CD4-positive, alpha-beta T cell (primary cell): ENCODE measurements around the gene SPAG9. TPM values are rescaled to one million over a fixed set of nuclear protein-coding genes. Genes with fewer than 3 reads are reported as not detected.
A peak's percentile ranks its signal among the peaks of the same experiment; 100 is the strongest.

Source experiments
- ATAC-seq: fragments of 200-7000 bp; cut with Tn5 transposase; one replicate; pipeline ENCODE4 v1.10.0; 2022; ENCODE audit warnings: mild to moderate bottlenecking; ENCODE audit not compliant: poor library complexity
- CTCF ChIA-PET: fragments of 350-600 bp; sonication (Branson Sonifier 250); formaldehyde crosslinking; loops from one replicate; lab custom pipeline; 2021; ENCODE audit warnings: antibody characterized with exemption, inconsistent platforms; lab: Charles Lee
- POLR2A ChIA-PET: fragments of 350-600 bp; sonication (Branson Sonifier 250); formaldehyde crosslinking; loops from one replicate; lab custom pipeline; 2021; ENCODE audit warnings: antibody characterized with exemption, inconsistent platforms; lab: Charles Lee
- DNase-seq, 14 experiments: peaks; one replicate each; pipeline ENCODE4 v3.0.0-alpha.2; 2013 to 2020; ENCODE audit warnings: mixed read lengths in 2 of 14
- H3K27ac ChIP-seq, 2 donors: one replicate each; pipeline versions ENCODE4 v1.5.1 to v1.7.0; 2013; ENCODE audit warnings: low read length in 2 of 2, low read depth in 1 of 2, mild to moderate bottlenecking in 1 of 2
- H3K27me3 ChIP-seq, 2 experiments: 1 replicate in 1 of 2; 2 replicates in 1 of 2; pipeline versions ENCODE4 v1.6.1 to v1.7.0; 2013; ENCODE audit warnings: low read length in 2 of 2, control low read depth in 1 of 2, mild to moderate bottlenecking in 1 of 2, moderate library complexity in 1 of 2; ENCODE audit not compliant: insufficient read depth in 2 of 2, control insufficient read depth in 1 of 2
- H3K36me3 ChIP-seq: one replicate; pipeline ENCODE4 v1.6.1; 2013; ENCODE audit warnings: low read length, control low read depth; ENCODE audit not compliant: insufficient read depth
- H3K4me1 ChIP-seq: one replicate; pipeline ENCODE4 v1.6.1; 2013; ENCODE audit warnings: low read length, control low read depth; ENCODE audit not compliant: insufficient read depth
- H3K4me3 ChIP-seq: one replicate; pipeline ENCODE4 v1.5.1; 2013; ENCODE audit warnings: mild to moderate bottlenecking, low read length, moderate library complexity
- H3K9me3 ChIP-seq, 2 experiments: 1 replicate in 1 of 2; 2 replicates in 1 of 2; pipeline versions ENCODE4 v1.6.1 to v1.7.0; 2013; ENCODE audit warnings: low read length in 2 of 2, mild to moderate bottlenecking in 2 of 2, control low read depth in 1 of 2, moderate library complexity in 1 of 2; ENCODE audit not compliant: control insufficient read depth in 1 of 2, insufficient read depth in 1 of 2
- H3K27ac Mint-ChIP-seq: one replicate; pipeline ENCODE4 v1.8.0; 2020; ENCODE audit warnings: mixed read lengths
- H3K27me3 Mint-ChIP-seq: one replicate; pipeline ENCODE4 v1.8.0; 2021; ENCODE audit warnings: mixed read lengths
- H3K36me3 Mint-ChIP-seq: one replicate; pipeline ENCODE4 v1.8.0; 2021; ENCODE audit warnings: low read depth, mixed read lengths
- H3K4me1 Mint-ChIP-seq: one replicate; pipeline ENCODE4 v1.8.0; 2021; ENCODE audit warnings: low read depth, mixed read lengths
- H3K4me3 Mint-ChIP-seq: one replicate; pipeline ENCODE4 v1.8.0; 2020; ENCODE audit warnings: mild to moderate bottlenecking, mixed read lengths
- H3K9me3 Mint-ChIP-seq: one replicate; pipeline ENCODE4 v1.8.0; 2020; ENCODE audit warnings: mixed read lengths
- CTCF ChIP-seq: fragments of 200-600 bp; IDR thresholded peaks from one replicate; pipeline ENCODE4 v1.8.0; 2022; ENCODE audit warnings: antibody characterized with exemption, mild to moderate bottlenecking
- intact Hi-C, 2 experiments: fragments of 100-400 bp; cut with DNase I in 1 of 2; cut with micrococcal nuclease in 1 of 2; formaldehyde crosslinking; loops; one replicate each; pipeline versions ENCODE4 v1.15.1 to v1.9.0; 2023 to 2025; cut with DNase I, micrococcal nuclease
- total RNA-seq, 174 experiments: library from RNA in 2 of 174; stranded (reverse) in 2 of 174; gene quantifications; one replicate each; pipeline ENCODE4 v1.2.3 and lab custom pipeline; 2021 to 2026

The SPAG9 gene
- total RNA-seq, 2 experiments from 2014 or later = 60.2 to 64.6 TPM

GRCh38 chr17:50947782-50948543 is 172.7 kb downstream of the SPAG9 start:
- Histone ChIP-seq H3K27ac (no peak overlapping the region), H3K4me1 (peaks cover 54% of the 10 kb centered on the region), H3K36me3 (no peaks in the 10 kb centered on the region), H3K9me3 (no peaks in the 10 kb centered on the region), H3K4me3 (no peak overlapping the region), H3K27me3 (no peaks in the 10 kb centered on the region)
- CTCF ChIA-PET = interaction anchor here (1.4 to 2.4 kb wide), 2 partner anchors 95 to 165 kb away, joined by 4 to 22 read pairs; no protein-coding TSS in a partner anchor
- TF ChIP-seq CTCF = no peak
- peaks cover 51% of the 10 kb centered on the region for H3K4me1 Mint-ChIP-seq
- H3K36me3 Mint-ChIP-seq = no peaks in the 10 kb centered on the region
- DNase-seq (peak in 1 of 14 experiments; percentile 32), ATAC-seq (no peak)
- peak overlapping the region; percentile 66 for H3K27ac Mint-ChIP-seq
- H3K9me3 Mint-ChIP-seq = no peaks in the 10 kb centered on the region
- H3K27me3 Mint-ChIP-seq = no peaks in the 10 kb centered on the region
- POLR2A ChIA-PET = interaction anchor here (2.5 to 12.2 kb wide), 3 partner anchors 75 to 96 kb away, joined by 14 to 207 read pairs (median 15); partner anchors contain the start of gene TOB1
- intact Hi-C loops = loop anchor here (5.0 kb wide), 1 partner anchor 36 kb away; no protein-coding TSS in a partner anchor
- peak overlapping the region; percentile 34 for H3K4me3 Mint-ChIP-seq

- H3K4me3 Mint-ChIP-seq = peak overlapping the region; percentile 11
- H3K27ac Mint-ChIP-seq = peak overlapping the region; percentile 66
- H3K36me3 Mint-ChIP-seq = no peaks in the 10 kb centered on the region
- ChIA-PET CTCF (interaction anchor here (1.4 kb wide), 1 partner anchor 164 kb away, joined by 4 read pairs; no protein-coding TSS in a partner anchor), POLR2A (interaction anchor here (3.8 to 12.2 kb wide), 3 partner anchors 75 to 83 kb away, joined by 15 to 211 read pairs (median 207); partner anchors contain the start of gene TOB1)
- no peak for TF ChIP-seq CTCF
- intact Hi-C loops = loop anchor here (5.0 kb wide), 1 partner anchor 35 kb away; no protein-coding TSS in a partner anchor
- H3K27me3 Mint-ChIP-seq = no peaks in the 10 kb centered on the region
- Histone ChIP-seq H3K4me1 (peaks cover 62% of the 10 kb centered on the region), H3K27ac (no peak overlapping the region), H3K4me3 (no peak overlapping the region), H3K27me3 (no peaks in the 10 kb centered on the region), H3K9me3 (no peaks in the 10 kb centered on the region), H3K36me3 (no peaks in the 10 kb centered on the region)
- DNase-seq = peak in 1 of 14 experiments; percentile 26
- ATAC-seq = no peak
- H3K9me3 Mint-ChIP-seq = no peaks in the 10 kb centered on the region
- H3K4me1 Mint-ChIP-seq = peaks cover 59% of the 10 kb centered on the region
Measured at GRCh38 chr17:50946891-50947781, 173.5 kb downstream of the SPAG9 start.

GRCh38 chr17:50946223-50946890 is 174.3 kb downstream of the SPAG9 start:
- DNase-seq (peak in 1 of 14 experiments; percentile 29), ATAC-seq (no peak)
- no peaks in the 10 kb centered on the region for H3K9me3 Mint-ChIP-seq
- Histone ChIP-seq H3K27ac (peak overlapping the region in 1 of 2 donors; percentile 7), H3K36me3 (no peaks in the 10 kb centered on the region), H3K27me3 (no peaks in the 10 kb centered on the region), H3K4me1 (peaks cover 68% of the 10 kb centered on the region), H3K4me3 (no peak overlapping the region), H3K9me3 (no peaks in the 10 kb centered on the region)
- no peaks in the 10 kb centered on the region for H3K27me3 Mint-ChIP-seq
- H3K27ac Mint-ChIP-seq = peak overlapping the region; percentile 24
- no peak for TF ChIP-seq CTCF
- H3K4me3 Mint-ChIP-seq = no peak overlapping the region
- ChIA-PET CTCF (no interaction called here), POLR2A (interaction anchor here (3.7 to 8.4 kb wide), 3 partner anchors 74 to 81 kb away, joined by 15 to 211 read pairs (median 18); partner anchors contain the start of gene TOB1)
- peaks cover 62% of the 10 kb centered on the region for H3K4me1 Mint-ChIP-seq
- no peaks in the 10 kb centered on the region for H3K36me3 Mint-ChIP-seq
- intact Hi-C loops = loop anchor here (5.0 kb wide), 1 partner anchor 34 kb away; no protein-coding TSS in a partner anchor
